Activated CD4-positive, alpha-beta T cell treated with anti-CD3 and anti-CD28 coated beads for 24 hours (primary cell): ENCODE data around the gene BUD31.
"Not testable (repeated sequence)": the region's sequence is repeated elsewhere in the genome, so short reads cannot be mapped to it uniquely, and the experiment has no call there.

Experiments used
- DNase-seq, 2 donors: peaks; one replicate each; pipeline ENCODE4 v3.0.0-alpha.2; 2020; ENCODE audit warnings: low read depth in 2 of 2

BUD31 gene

DNA sequence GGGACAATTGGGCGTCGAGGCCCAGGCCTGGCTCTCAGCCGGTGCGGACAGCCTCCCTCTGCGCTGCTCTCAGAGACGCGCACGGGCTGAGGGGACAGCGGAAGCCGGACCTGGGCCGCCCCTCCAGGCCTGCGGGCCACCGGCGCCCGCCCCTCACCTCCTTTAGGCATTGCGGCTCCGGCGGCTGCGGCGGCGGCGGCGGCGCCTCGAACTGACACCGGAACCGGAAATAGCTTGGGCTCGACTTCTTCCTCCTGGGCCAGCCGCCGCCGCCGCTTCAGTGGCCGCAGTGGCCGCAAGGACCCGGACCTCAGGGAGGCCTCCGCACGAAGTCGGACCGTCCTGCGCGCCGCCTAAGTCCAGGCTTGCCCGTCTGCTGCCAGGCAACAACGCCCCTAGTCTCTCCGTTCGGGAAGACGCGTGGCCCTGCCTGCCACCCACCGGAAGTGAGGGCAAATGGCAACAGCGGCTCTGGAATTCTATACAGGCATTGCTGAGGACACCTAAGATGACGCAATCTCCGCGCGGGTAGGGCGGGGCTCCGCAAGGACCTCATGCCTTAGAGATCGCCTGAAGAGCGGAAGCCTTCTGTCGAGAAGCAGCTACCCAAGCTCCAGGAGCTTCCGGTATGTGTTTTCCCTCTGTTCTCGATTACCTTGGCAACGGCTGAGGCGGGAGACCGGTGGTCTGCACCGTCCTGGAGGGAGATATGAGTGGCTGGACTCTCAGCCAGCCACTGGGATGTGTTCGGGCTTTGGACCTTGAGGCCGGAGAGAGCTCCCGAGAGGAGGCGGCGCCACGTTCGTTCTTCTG, at the start of gene BUD31, which contains the start of gene PDAP1:
Gene BUD31 (plus strand): TSS at position 591 of the 813 bp plus-strand sequence. CDS start 2,124 bp downstream, outside the sequence.
Gene PDAP1 (minus strand): TSS at position 219 of the 813 bp plus-strand sequence. CDS start 49 bp downstream, at position 170.
- peak; percentile 82 to 85 for DNase-seq

DNA sequence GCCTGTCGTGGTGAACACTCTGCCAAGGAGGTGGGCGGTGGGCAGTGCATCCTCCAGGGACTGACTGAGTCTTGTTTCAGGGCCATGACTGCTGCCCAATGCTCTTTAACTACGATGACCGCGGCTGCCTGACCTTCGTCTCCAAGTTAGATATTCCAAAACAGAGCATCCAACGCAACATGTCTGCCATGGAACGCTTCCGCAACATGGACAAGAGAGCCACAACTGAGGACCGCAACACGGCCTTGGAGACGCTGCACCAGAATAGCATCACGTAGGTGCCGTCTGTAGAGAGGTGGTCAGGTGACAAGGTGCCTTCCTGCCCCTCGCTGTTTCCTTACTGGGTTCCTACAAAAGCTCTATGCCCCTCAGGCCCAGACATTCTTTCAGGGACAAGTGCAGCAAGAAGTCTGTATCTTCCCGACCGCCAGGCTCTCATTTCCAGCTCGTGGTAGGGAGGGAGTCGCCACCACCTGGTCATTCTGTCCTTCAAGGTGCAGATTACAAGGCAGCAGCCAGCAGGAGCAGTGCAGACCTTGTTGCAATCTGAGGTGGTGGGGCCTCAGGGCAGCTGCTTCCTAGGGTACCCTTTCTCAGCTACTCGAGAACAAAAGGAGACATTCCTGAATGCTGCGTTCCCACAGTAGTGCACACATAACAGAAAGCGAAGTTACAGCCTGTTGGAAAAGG, 49.2 kb upstream of the BUD31 start:
- no peak for DNase-seq

DNA sequence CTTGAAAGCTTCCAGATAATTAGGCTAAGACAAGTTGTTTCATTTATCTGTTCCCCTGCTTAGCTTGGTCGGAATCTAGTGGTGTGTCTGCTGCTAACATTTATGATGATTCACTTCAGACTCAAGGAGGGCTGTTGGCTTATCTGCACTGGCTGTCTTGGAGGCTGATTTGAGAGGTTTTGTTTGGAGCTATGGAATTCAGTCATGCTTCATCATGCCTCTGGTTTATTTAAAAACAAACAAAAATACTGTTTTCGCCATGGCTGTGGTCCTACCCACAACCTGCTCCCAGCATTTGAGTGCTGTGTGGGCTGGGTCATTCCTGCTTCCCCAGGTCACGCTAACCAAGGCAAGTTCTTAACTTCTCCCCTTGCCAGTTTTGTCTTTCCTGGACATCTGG, 46.0 kb upstream of the BUD31 start:
- no peak for DNase-seq

DNA sequence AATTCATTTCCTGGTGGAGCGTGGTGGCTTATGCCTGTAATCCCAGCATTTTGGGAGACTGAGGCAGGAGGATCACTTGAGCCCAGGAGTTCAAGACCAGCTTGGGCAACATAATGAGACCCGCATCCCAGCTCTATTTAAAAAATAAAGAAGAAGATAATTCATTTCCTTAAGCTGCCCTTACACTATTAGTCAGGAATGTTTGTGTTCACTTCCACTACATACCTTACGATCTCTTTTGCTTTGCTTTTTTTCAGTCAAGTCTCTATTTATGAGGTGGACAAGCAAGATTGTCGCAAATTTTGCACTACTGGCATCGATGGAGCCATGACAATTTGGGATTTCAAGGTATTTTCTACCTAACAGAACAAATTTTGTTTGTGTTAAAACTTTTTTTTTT, 45.5 kb upstream of the BUD31 start:
- DNase-seq: no peak

DNA sequence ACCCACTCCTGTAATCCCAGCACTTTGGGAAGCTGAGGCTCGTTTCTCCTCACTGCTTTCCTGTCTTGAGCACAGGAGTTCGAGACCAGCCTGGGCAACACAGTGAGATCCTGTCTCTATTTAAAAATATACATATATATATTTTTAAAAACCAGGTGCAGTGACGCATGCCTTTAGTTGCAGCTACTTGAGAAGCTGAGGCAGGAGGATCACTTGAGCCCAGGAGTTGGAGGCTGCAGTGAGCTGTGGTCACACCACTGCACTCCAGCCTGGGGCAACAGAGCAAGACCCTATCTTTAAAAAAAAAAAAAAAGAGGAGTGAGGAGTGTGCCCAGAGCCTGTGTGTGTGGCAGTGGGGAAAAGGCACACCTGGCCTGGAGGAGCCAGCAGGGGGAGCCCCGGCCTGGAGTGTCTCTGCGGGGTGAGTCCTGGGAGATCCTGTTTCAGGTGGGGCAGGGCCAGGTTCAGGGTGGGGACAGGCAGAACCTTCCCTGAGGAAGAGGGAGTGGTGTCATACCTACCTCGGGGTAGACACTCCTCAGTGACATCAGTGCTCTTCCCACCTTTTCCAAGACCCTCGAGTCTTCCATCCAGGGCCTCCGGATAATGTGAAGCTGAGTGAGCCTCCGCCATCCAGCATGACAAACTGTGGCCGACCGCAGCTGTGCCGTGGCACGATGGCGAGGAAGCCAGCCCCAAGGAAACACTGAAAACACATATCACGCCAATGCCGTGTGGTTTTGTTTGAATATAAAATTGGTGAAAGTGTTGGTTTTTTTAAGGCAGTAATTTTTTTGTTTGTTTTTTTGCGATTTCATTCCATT, 43.2 kb upstream of the BUD31 start:
- peak in 1 of 2 donors; percentile 33 for DNase-seq

DNA sequence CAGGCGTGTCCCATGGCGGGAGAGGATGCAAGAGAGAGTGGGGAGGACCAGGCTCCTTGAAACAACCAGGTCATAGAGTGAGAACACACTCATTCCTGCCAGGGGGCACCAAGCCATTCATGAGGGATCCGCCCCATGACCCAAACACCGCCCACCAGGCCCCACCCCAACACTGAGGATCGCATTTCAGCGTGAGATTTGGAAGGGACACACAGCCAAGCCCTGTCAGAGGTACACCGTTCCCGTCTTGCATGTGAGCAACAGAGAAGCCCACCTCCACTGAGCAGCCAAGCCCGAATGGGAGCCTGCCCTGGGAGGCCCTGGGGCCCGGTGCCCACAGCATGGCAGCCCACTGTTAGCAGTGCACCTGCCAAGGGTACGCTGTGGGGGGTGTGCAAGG, 42.1 kb upstream of the BUD31 start:
- DNase-seq: no peak

DNA sequence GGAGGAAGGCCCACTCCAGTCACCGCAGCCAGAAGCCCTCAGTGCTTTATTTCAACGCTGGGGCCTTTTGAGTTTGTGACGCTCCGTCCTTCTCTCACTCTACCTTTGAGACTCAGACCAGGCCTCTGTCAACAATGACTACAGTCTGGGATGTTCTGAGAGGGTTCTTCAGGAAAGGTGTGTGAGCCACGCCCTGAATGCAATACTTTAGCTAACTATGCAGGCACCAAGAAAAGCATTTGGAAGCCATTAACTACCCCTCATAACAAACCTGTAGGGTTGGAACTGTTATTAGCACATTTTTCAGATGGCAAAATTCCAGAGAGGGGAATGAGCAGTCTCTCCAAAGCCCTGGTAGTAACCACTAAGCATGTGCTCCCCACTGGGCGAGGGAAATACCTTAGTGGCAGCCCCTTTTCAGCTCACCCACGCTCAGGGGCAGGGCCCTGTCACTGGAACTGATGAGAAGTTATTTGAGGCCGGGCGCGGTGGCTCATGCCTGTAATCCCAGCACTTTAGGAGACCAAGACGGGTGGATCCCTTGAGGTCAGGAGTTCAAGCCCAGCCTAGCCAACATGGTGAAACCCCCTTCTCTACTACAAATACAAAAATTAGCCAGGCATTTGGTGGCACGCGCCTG, 39.9 kb upstream of the BUD31 start:
- DNase-seq: no peak

DNA sequence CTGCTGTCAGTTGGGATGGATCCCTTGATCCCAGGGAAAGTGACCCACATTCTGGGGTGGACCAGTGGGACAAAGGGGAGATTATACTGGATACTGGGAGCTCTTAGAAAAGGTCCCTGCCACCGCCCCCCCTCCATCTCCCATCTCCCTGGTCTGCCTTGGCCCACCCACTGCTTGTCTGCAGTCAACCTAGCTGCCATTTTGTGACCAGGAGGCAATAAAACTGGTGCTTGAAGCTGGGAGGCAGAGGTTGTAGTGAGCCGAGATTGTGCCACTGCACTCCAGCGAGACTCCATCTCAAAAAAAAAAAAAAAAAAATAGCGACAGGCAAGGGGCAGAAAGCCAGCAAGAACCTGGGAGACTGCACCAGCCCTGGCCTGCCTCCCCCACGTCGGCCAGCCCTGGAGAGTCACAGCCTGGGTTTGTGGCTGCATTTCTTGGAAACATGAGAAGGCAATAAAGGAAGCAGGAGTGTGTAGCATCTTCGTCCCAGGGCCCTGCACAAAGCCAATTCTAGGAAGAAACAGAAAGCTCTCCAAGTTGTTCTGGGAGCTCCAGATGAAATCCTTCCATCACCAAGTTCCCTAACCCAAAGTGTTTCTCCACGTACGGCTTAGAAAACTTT, 38.9 kb upstream of the BUD31 start:
- DNase-seq: no peak

DNA sequence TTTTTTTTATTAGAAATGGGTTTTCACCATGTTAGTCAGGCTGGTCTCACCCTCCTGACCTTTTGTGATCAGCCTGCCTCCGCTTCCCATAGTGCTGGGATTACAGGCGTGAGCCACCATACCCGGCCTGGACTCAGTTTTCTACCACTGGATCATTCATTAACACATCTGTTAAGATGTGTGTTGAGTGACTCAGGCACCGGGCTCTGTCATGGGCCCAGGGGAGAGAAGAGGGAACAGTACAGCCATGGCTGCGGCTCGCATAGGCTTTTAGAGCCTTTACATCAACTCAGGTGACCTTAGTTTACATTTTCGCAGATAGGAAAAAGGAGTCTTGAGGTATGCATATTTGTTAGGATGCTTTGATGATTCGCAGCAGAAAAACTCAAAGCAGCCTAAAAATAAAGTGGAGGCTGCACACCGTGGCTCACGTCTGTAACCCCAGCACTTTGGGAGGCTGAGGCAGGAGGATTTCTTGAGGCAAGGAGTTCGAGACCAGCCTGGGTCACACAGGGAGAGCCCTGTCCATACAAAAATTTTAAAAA, 37.3 kb upstream of the BUD31 start:
- no peak for DNase-seq

DNA sequence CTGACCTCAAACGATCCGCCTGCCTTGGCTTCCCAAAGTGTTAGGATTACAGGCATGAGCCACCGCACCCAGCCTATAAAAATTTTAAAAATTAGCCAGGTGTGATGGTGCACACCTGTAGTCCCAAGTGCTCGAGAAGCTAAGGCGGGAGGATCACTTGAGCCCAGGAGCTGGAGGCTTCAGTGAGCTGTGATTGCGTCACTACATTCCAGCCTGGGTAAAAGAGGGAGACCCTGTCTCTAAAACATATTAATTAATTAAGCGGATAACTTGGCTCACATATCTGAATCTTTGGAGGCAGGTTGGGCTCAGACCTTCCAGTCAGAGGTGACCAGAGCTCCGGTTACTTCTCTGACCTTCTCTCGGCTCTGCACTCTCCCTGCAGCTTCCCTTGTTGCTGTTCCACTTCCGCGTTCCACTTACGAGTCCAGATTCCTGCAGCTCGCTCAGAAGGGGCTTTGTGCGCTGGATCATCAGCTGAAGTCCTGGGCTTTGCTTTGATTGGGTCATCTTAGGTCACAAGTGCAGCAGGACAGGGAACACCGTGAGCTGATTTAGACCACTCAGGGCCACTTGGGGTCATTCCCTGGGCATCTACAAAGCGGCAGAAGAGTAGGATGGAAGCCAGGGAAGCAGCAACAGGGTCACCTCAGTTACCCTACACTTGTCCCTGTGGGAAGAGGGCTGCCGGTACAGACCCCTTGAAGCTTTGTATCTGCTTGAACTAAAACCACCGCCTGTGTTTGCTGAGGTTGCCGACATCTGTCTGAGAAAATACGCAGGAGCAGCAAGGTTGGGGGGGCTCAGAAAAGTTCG, 36.3 kb upstream of the BUD31 start:
- no peak for DNase-seq

DNA sequence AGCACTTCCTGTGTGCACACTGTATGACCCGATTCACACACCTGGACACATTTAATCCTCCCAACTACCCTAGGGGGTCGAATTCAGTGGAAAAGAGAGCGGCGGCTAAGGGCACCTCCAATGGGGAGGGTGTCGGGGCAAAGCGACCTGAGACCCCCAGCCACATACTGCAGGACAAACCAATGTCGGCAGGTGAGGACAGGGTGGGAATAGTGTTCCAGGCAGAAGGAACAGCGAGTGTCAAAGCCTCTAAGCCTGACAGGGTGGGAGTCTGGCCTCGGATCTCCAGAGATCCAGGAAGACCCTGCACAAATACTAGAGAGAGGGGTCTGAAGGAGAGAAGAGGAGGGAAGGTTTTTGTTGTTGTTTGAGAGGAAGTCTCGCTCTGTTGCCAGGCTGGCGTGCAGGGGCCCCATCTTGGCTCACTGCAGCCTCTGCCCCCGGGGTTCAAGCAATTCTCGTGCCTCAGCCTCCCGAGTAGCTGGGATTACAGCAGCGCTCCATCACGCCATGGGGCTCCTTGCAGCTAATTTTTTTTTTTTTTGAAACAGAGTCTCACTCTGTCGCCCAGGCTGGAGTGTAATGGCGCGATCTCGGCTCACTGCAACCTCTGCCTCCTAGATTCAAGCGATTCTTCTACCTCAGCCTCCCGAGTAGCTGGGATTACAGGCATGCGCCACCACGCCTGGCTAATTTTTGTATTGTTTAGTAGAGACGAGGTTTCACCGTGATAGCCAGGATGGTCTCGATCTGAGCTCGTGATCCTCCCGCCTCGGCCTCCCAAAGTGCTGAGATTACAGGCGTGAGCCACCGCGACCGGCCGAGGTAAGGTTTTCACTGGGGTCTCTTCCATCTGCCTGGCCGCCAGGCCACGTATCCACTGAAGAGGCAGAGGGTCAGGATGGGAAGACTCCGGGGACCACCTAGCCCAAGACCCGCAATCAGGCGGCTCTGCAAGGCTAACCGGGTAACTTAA, 35.4 kb upstream of the BUD31 start:
- DNase-seq: no peak

DNA sequence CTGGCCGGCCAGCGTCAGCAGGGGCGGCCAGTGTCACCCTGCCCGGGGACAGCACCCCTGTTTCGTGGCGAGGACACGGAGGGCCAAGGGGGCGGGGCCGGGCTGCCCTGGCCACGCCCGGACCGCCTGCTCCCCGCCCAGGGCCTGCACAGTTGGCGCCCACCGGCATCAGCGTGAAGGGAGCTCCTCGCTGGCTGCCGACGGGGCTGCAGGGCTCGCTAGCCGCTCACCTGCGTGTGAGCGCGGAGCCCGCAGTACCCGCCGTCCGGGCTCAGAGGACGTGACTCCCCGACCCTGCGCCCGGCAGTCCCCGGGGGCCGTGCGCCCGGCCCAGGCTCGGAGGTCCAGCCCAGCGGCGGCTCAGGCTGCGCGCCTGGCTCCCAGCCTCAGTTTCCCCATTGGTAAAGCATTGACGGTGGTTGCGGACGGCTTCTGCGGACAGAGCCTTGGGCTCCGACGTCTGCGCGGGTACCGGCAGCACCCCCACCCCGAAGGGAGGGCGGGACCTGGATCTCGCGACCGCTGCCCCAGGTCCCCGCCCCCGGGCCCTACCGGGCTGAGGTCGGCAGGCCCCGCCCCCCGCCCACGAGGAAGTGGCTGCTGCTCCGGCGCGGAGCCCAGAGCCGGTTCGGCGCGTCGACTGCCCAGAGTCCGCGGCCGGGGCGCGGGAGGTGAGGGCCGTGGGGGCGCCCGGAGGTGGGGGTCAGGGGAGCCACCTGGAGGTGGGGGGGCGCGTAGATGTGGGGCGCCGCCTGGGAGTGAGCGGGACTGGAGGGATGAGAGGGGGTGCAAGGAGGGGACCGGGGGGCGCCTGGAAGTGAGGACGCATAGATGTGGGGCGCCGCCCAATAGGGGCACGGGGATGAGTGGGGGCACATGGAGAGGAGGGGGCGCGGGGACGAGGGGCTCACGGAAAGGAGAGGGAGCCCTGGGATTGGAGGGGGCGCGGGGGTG, 34.4 kb upstream of the BUD31 start, which contains the start of gene ARPC1B:
Gene ARPC1B (plus strand): TSS at position 620 of the 954 bp plus-strand sequence. CDS start 10,985 bp downstream, outside the sequence.
- DNase-seq: peak; percentile 80 to 86

DNA sequence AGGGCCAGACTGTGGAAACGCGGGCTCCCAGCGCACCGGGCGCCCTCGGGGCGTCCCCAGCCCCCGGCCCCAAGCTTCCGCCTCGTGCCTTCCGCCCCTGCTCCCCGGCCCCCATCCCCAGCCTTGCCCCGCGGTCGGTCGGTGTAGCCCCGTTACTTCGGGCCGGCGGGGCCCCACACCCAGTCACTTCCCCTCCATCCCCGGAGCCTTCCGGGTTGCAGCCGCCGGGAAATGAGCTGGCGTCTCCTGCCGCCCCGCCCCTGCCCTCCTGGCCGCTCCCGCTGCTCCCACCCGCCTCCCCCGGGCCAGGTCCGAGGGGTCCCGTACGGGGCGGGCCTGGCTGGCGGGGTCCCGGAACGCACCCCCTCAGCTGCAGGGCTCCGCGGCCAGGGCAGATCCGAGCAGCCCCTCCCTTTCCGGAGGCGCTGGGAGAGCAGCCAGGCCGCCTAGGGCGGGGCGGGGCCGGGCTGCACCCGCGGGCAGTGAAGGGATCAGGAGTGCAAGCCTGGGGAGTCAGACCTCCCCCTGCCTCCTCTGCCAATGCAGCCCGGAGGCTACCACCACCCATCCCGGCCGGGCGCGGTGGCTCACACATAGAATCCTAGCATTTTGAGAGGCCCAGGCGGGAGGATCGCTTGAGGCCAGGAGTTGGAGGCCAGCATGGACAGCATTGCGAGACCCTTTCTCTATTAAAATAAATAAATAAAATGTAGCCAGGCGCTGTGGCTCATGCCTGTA, 33.5 kb upstream of the BUD31 start:
- DNase-seq: peak; percentile 31 to 46

DNA sequence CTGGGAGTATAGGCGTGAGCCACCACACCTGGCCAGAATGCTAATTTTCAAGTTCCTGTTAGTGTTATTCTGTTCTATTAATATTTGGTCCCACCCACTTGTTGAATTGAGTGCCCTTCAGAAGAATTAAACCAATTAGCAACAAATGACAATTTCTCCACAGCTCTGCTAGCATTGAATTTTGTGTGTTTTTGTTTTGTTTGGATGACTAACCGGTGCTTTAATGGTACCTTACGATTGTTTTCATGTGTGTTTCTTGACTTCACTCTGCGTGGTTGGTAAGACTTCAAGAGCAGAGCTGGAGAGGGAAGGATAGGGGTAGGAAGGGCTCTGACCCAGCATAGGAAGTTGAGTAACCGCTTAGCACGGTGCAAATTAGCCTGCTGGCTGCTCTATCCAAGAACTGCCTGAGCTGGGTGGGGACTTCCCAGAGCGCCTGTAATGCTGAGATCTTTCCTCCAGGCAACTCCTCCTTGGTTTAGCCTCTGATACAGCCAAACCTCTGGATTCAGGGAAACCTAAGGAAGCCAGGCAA, 29.7 kb upstream of the BUD31 start:
- DNase-seq: no peak

DNA sequence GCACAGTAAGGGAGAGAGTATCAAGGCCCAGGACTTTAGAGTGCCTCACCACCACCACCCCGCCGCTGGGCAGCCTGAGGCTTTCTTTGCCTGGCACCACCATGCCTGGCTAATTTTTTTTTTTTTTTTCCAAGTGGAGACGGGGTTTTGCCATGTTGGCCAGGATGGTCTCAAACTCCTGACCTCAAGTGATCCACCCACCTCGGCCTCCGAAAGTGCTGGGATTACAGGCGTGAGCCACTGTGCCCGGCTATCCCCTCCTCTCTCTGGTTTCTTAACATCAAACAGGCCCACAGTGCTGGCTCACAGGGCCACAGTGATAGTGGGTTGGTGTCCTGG, 29.1 kb upstream of the BUD31 start:
- DNase-seq: not testable (repeated sequence)

DNA sequence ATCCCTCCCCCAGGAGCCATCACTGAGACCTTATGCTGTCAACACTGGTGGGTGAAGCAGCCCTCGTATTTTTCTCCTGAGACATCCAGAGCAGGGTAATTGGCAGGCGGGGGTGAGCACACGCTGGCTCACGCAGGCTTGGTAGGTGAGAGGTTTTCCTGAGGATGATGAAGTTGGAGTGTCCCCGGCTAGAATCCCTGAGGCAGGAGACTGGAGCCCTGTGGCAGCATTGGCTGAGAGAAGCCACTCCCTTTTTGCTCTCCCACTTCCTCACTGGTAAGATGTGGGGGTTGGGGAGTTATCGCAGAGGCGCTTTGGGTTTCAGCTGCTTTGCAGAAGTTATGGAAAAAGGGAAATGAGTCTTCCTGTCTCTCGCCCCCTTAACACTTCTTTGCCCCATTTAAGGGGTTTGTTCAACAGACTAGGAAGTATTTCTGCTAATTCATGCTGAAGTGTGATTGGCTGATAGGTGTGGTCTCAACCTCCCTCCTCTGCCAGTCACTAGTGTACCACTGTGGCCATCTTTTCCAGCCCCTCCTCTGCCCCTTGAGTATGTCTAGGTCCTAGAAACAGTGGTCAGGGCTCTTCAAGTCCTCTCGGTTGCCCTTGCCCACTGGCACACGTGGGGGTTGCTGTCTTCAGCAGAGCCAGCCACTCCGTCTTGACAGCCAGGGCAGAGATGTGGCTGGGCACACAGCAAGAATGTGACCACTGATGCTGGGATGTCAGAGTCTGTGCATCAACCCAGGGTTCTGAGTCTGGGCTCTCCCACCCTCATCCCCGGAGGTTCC, 28.5 kb upstream of the BUD31 start:
- peak in 1 of 2 donors; percentile 18 for DNase-seq
